ENCODE measurements around the gene MEIOSIN.

Gene MEIOSIN

GRCh38 chr19:45764945-45765701 is 31.9 kb downstream of the MEIOSIN start:
- TF ChIP-seq EZH2phosphoT487 (IDR thresholded peaks at IDR 0.05; ENCODE audit: borderline replicate concordance, low read length), result no peak
- TF ChIP-seq CTCF (IDR thresholded peaks at IDR 0.05; ENCODE audit: low read depth, low read length, poor library complexity, severe bottlenecking), result no peak
- Histone ChIP-seq H3F3A (ENCODE audit: control insufficient read depth, insufficient read depth) (no peaks in the 10 kb centered on the region), H3K9me3 (ENCODE audit: control insufficient read depth, insufficient read depth, low read length) (no peaks in the 10 kb centered on the region), H3K36me3 (ENCODE audit: control insufficient read depth, low read length) (no peaks in the 10 kb centered on the region), H3K4me2 (ENCODE audit: low read length) (no peak overlapping the region), H4K20me1 (ENCODE audit: control insufficient read depth, insufficient read depth, low read depth, low read length) (no peaks in the 10 kb centered on the region), H3K4me1 (ENCODE audit: control insufficient read depth, low read length) (peaks cover 14% of the 10 kb centered on the region), H3K27me3 (ENCODE audit: control insufficient read depth, low read length) (peaks cover 8% of the 10 kb centered on the region), H3K79me2 (ENCODE audit: control insufficient read depth, low read length) (no peaks in the 10 kb centered on the region), H3K4me3 (ENCODE audit: low read length) (no peak overlapping the region), H3K27ac (ENCODE audit: low read depth, low read length) (no peak overlapping the region), H3K9me2 (replicated peaks; ENCODE audit: control insufficient read depth, low read length) (no peaks in the 10 kb centered on the region)

GRCh38 chr19:45765702-45766295 is 32.6 kb downstream of the MEIOSIN start:
- Histone ChIP-seq H3K27ac (ENCODE audit: low read depth, low read length) (no peak overlapping the region), H3K9me2 (replicated peaks; ENCODE audit: control insufficient read depth, low read length) (no peaks in the 10 kb centered on the region), H3K4me2 (ENCODE audit: low read length) (no peak overlapping the region), H3K27me3 (ENCODE audit: control insufficient read depth, low read length) (peaks cover 8% of the 10 kb centered on the region), H3K4me3 (ENCODE audit: low read length) (no peak overlapping the region), H3F3A (ENCODE audit: control insufficient read depth, insufficient read depth) (no peaks in the 10 kb centered on the region), H3K79me2 (ENCODE audit: control insufficient read depth, low read length) (no peaks in the 10 kb centered on the region), H3K36me3 (ENCODE audit: control insufficient read depth, low read length) (no peaks in the 10 kb centered on the region), H4K20me1 (ENCODE audit: control insufficient read depth, insufficient read depth, low read depth, low read length) (no peaks in the 10 kb centered on the region), H3K4me1 (ENCODE audit: control insufficient read depth, low read length) (peaks cover 15% of the 10 kb centered on the region), H3K9me3 (ENCODE audit: control insufficient read depth, insufficient read depth, low read length) (no peaks in the 10 kb centered on the region)
- TF ChIP-seq CTCF (IDR thresholded peaks at IDR 0.05; ENCODE audit: low read depth, low read length, poor library complexity, severe bottlenecking), result no peak
- no peak for TF ChIP-seq EZH2phosphoT487 (IDR thresholded peaks at IDR 0.05; ENCODE audit: borderline replicate concordance, low read length)

GRCh38 chr19:45766296-45766868 is 33.1 kb downstream of the MEIOSIN start:
- Histone ChIP-seq H3K4me3 (ENCODE audit: low read length) (no peak overlapping the region), H3K79me2 (ENCODE audit: control insufficient read depth, low read length) (no peaks in the 10 kb centered on the region)
- no peak for TF ChIP-seq EZH2phosphoT487 (IDR thresholded peaks at IDR 0.05; ENCODE audit: borderline replicate concordance, low read length)
- TF ChIP-seq CTCF (IDR thresholded peaks at IDR 0.05; ENCODE audit: low read depth, low read length, poor library complexity, severe bottlenecking), result no peak

More at GRCh38 chr19:45766296-45766868, 33.1 kb downstream of the MEIOSIN start:
- peaks cover 8% of the 10 kb centered on the region for H3K27me3 ChIP-seq (ENCODE audit: control insufficient read depth, low read length)
- no peaks in the 10 kb centered on the region for H3F3A ChIP-seq (ENCODE audit: control insufficient read depth, insufficient read depth)
- no peaks in the 10 kb centered on the region for H3K9me2 ChIP-seq (replicated peaks; ENCODE audit: control insufficient read depth, low read length)
- no peaks in the 10 kb centered on the region for H3K36me3 ChIP-seq (ENCODE audit: control insufficient read depth, low read length)
- H4K20me1 ChIP-seq (ENCODE audit: control insufficient read depth, insufficient read depth, low read depth, low read length), result no peaks in the 10 kb centered on the region
- no peak overlapping the region for H3K4me2 ChIP-seq (ENCODE audit: low read length)
- no peaks in the 10 kb centered on the region for H3K9me3 ChIP-seq (ENCODE audit: control insufficient read depth, insufficient read depth, low read length)
- H3K27ac ChIP-seq (ENCODE audit: low read depth, low read length), result no peak overlapping the region
- H3K4me1 ChIP-seq (ENCODE audit: control insufficient read depth, low read length), result peaks cover 19% of the 10 kb centered on the region
